HFFc6 (cell line): ENCODE results near the gene MVB12B. TPM values are rescaled to one million over a fixed set of nuclear protein-coding genes. Genes with fewer than 3 reads are reported as not detected.

Experiments
- DNase-seq: peaks from one replicate; pipeline ENCODE4 v3.0.0-alpha.2; 2018
- H3K27ac Mint-ChIP-seq: 2 replicates; pipeline ENCODE4 v1.8.0; 2020; ENCODE audit warnings: mild to moderate bottlenecking, mixed read lengths
- H3K27me3 Mint-ChIP-seq: 2 replicates; pipeline ENCODE4 v1.8.0; 2021; ENCODE audit warnings: mild to moderate bottlenecking, moderate library complexity, mixed read lengths; ENCODE audit not compliant: insufficient read depth
- H3K36me3 Mint-ChIP-seq: 2 replicates; pipeline ENCODE4 v1.8.0; 2021; ENCODE audit warnings: low read depth, mixed read lengths
- H3K4me1 Mint-ChIP-seq: 2 replicates; pipeline ENCODE4 v1.8.0; 2020; ENCODE audit warnings: low read depth, mixed read lengths
- H3K4me3 Mint-ChIP-seq: 2 replicates; pipeline ENCODE4 v1.8.0; 2020; ENCODE audit warnings: mild to moderate bottlenecking, moderate library complexity, mixed read lengths
- H3K9me3 Mint-ChIP-seq: 2 replicates; pipeline ENCODE4 v1.8.0; 2020; ENCODE audit warnings: mild to moderate bottlenecking, mixed read lengths
- CTCF ChIP-seq: fragments of 200-600 bp; sonication (generic); IDR thresholded peaks from 2 replicates; pipeline ENCODE4 v1.5.0; 2021; ENCODE audit warnings: antibody characterized with exemption, mild to moderate bottlenecking
- total RNA-seq, 6 experiments: library from RNA; stranded (reverse); fragmentation: NEBNext Ultra II Directional; extraction: Animal tissue kit (Norgen Biotek cat#: 25700); gene quantifications; 2 replicates in 1 of 6; 3 replicates in 5 of 6; pipeline ENCODE4 v1.2.3, GENCODE V29; 2021

The MVB12B gene
- total RNA-seq, 6 experiments from 2014 or later, result 4.4 to 8.3 (median 6.7) TPM

GRCh38 chr9:126335837-126336735 lies 9.5 kb downstream of the MVB12B start:
- peaks cover 6% of the 10 kb centered on the region for H3K27me3 Mint-ChIP-seq
- H3K4me3 Mint-ChIP-seq, result no peak overlapping the region
- TF ChIP-seq CTCF, result no peak
- peaks cover 6% of the 10 kb centered on the region; the same call in 1 of the 2 replicates for H3K36me3 Mint-ChIP-seq
- DNase-seq, result no peak
- no peak overlapping the region for H3K27ac Mint-ChIP-seq
- H3K4me1 Mint-ChIP-seq, result no peaks in the 10 kb centered on the region
- no peaks in the 10 kb centered on the region for H3K9me3 Mint-ChIP-seq

GRCh38 chr9:126336736-126337325 lies 10.2 kb downstream of the MVB12B start:
- peaks cover 6% of the 10 kb centered on the region for H3K27me3 Mint-ChIP-seq
- no peak overlapping the region for H3K4me3 Mint-ChIP-seq
- DNase-seq, result no peak
- H3K36me3 Mint-ChIP-seq, result peaks cover 7% of the 10 kb centered on the region; the same call in 1 of the 2 replicates
- no peak overlapping the region for H3K27ac Mint-ChIP-seq
- H3K4me1 Mint-ChIP-seq, result no peaks in the 10 kb centered on the region
- no peaks in the 10 kb centered on the region for H3K9me3 Mint-ChIP-seq
- TF ChIP-seq CTCF, result no peak

GRCh38 chr9:126337729-126338372 lies 11.2 kb downstream of the MVB12B start:
- H3K4me3 Mint-ChIP-seq, result no peak overlapping the region
- H3K4me1 Mint-ChIP-seq, result no peaks in the 10 kb centered on the region
- peaks cover 7% of the 10 kb centered on the region; the same call in 1 of the 2 replicates for H3K36me3 Mint-ChIP-seq
- no peaks in the 10 kb centered on the region for H3K9me3 Mint-ChIP-seq
- no peak for DNase-seq
- H3K27me3 Mint-ChIP-seq, result peaks cover 6% of the 10 kb centered on the region
- H3K27ac Mint-ChIP-seq, result no peak overlapping the region
- TF ChIP-seq CTCF, result no peak

- no peak for DNase-seq
- peaks cover 6% of the 10 kb centered on the region for H3K27me3 Mint-ChIP-seq
- H3K4me1 Mint-ChIP-seq, result no peaks in the 10 kb centered on the region
- H3K9me3 Mint-ChIP-seq, result no peaks in the 10 kb centered on the region
- TF ChIP-seq CTCF, result no peak
- H3K4me3 Mint-ChIP-seq, result no peak overlapping the region
- no peak overlapping the region for H3K27ac Mint-ChIP-seq
- peaks cover 7% of the 10 kb centered on the region; the same call in 1 of the 2 replicates for H3K36me3 Mint-ChIP-seq
Measured at GRCh38 chr9:126338945-126339344, 12.3 kb downstream of the MVB12B start.

- Mint-ChIP-seq H3K27ac (no peak overlapping the region), H3K4me1 (no peaks in the 10 kb centered on the region), H3K9me3 (no peaks in the 10 kb centered on the region), H3K36me3 (peaks cover 7% of the 10 kb centered on the region; the same call in 1 of the 2 replicates), H3K4me3 (no peak overlapping the region), H3K27me3 (peaks cover 9% of the 10 kb centered on the region)
- no peak for TF ChIP-seq CTCF
- no peak for DNase-seq
Measured at GRCh38 chr9:126341426-126341825, 14.8 kb downstream of the MVB12B start.
